ENCODE data around the gene URGCP. TPM values are rescaled to one million over a fixed set of nuclear protein-coding genes. Genes with fewer than 3 reads are reported as not detected.
A peak's percentile ranks its signal among the peaks of the same experiment; 100 is the strongest.

Gene URGCP
- total RNA-seq, 2 donors from 2014 or later = 22.0 to 23.3 TPM

DNA sequence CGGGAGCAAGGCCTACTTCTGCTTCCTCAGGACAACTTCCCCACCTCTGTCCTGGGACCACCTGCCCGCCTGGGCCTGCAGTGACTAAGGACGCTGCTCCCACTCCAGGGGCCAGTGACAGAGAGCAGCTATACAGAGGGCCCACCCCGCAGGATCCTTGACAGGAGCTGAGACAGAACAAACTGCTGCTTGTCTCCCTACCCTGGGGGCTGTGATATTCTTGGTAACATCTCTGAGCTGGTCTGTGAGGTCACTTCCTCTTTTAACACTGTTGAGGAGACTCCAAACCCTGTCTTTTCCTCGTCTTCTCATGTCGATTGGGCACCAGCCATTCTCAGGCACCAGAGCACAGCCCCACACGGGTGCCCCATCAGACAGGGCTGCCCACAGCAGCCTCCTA lies 30.2 kb downstream of the URGCP start:
- no peak for ATAC-seq

DNA sequence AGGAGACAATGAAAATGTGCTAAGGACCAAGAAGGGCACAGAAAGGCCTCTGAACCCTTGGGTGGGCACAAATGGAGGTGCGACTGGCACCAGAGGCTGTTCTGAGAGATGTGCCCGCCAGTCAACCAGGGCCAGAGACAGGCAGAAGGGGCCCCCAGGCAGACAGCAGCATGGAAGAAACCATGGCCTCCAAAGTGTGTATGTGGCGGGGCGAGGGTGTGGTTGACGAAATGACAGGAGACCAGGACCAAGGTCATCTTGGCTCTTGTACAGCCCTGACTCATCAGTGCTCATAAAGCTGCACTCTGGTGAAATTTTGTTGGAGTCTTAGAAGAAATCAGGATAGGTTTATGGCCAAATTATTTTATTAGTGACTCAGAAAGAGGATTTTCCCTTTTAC lies 33.1 kb downstream of the URGCP start:
- ATAC-seq (no peak), DNase-seq (no peak)
- peaks cover 7% of the 10 kb centered on the region for H3K36me3 Mint-ChIP-seq (ENCODE audit: low read depth)
- no peaks in the 10 kb centered on the region for H3K9me3 ChIP-seq (ENCODE audit: control insufficient read depth, low read length, poor library complexity, severe bottlenecking)
- H3K27me3 Mint-ChIP-seq = no peaks in the 10 kb centered on the region
- H3K4me1 Mint-ChIP-seq = peaks cover 9% of the 10 kb centered on the region
- no peak overlapping the region for H3K4me3 Mint-ChIP-seq
- no peak overlapping the region for H3K27ac Mint-ChIP-seq

More for the DNA sequence above, 30.2 kb downstream of the URGCP start:
- Mint-ChIP-seq H3K4me3 (no peak overlapping the region), H3K27me3 (no peaks in the 10 kb centered on the region), H3K36me3 (ENCODE audit: low read depth) (peaks cover 10% of the 10 kb centered on the region), H3K4me1 (no peaks in the 10 kb centered on the region), H3K27ac (no peak overlapping the region)
- no peak for DNase-seq
- no peaks in the 10 kb centered on the region for H3K9me3 ChIP-seq (ENCODE audit: control insufficient read depth, low read length, poor library complexity, severe bottlenecking)

DNA sequence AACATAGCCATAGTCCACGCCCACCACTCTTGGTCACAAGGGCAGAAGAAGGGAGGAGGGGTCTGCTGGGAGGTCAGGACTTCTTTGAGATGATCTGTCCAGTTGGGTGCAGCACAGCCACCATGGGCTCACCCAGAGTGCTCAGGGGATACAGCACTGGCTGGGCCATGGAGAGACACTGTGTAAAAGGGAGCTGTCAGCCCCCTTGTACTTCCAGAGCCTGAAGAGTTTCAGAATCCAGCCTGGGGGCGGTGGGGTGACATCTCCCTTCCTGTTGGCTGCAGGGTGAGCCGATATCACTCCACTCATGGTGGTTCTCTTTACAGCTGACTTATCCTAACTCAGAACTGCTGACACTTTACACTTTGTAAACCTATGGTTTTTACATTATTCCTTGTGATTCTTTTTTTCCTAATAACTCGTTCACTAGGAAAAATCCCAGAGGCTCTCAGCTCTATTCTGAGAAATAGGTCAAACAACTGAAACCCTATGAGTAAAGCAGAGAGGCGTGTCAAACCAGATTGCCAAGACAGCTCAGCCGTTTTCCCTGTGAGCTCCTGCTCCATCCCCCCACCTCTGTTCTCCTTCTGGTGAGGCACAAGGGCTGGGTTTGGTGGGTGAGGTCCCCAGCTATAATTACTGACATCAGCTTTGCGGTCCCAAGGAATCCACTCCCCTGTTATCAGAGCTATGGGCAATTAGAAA lies 33.8 kb downstream of the URGCP start:
- H3K4me1 Mint-ChIP-seq = peaks cover 13% of the 10 kb centered on the region
- ATAC-seq (no peak), DNase-seq (no peak)
- H3K4me3 Mint-ChIP-seq = no peak overlapping the region
- H3K27me3 Mint-ChIP-seq = no peaks in the 10 kb centered on the region
- peaks cover 7% of the 10 kb centered on the region for H3K36me3 Mint-ChIP-seq (ENCODE audit: low read depth)
- no peak overlapping the region for H3K27ac Mint-ChIP-seq
- no peaks in the 10 kb centered on the region for H3K9me3 ChIP-seq (ENCODE audit: control insufficient read depth, low read length, poor library complexity, severe bottlenecking)

DNA sequence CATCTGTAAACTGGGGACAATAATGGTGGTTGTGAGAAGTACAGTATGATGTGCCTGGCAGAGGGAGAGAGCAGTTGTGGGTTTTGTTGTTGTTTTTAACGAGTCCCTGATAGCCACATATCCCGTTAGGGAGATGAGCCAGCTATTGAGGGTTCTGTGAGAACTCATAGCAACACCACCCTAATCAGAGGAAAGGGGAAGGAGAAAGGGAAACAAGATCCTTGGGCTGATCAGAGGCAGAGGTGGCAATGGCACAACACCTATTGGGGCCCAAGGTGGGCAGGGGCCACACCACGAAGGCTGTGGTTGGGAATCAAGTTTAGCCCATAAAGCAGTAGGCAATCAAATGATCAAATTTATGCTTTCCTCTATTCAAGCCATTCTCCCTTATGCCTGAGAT lies 35.3 kb downstream of the URGCP start:
- DNase-seq = no peak
- H3K4me3 Mint-ChIP-seq = no peak overlapping the region
- no peaks in the 10 kb centered on the region for H3K9me3 ChIP-seq (ENCODE audit: control insufficient read depth, low read length, poor library complexity, severe bottlenecking)
- no peak for ATAC-seq
- H3K4me1 Mint-ChIP-seq = peaks cover 13% of the 10 kb centered on the region
- no peaks in the 10 kb centered on the region for H3K27me3 Mint-ChIP-seq
- peak overlapping the region; percentile 59 for H3K27ac Mint-ChIP-seq
- H3K36me3 Mint-ChIP-seq (ENCODE audit: low read depth) = peaks cover 3% of the 10 kb centered on the region

DNA sequence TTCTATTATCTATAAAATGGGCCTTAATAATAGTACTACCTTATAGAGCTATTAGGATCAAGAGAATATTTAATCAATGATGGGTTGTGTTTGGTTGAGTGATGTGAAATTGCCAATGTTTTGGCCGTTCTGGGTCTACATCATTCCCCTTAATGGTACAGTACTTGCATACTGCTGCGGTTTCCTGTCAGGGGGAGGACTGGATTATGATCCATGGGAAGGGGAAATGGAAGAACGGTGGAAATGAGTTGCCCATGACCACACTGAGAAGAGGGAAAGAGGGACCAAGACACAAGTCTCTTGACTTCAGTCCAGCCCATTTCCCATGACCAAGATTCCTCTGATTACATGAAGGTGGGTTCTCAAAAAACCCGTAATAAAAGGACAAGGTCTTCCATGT lies 36.1 kb downstream of the URGCP start:
- H3K9me3 ChIP-seq (ENCODE audit: control insufficient read depth, low read length, poor library complexity, severe bottlenecking) = no peaks in the 10 kb centered on the region
- Mint-ChIP-seq H3K27ac (no peak overlapping the region), H3K4me3 (peak overlapping the region; percentile 91), H3K36me3 (ENCODE audit: low read depth) (peaks cover 4% of the 10 kb centered on the region), H3K4me1 (peaks cover 13% of the 10 kb centered on the region), H3K27me3 (no peaks in the 10 kb centered on the region)
- ATAC-seq = no peak
- DNase-seq = no peak

DNA sequence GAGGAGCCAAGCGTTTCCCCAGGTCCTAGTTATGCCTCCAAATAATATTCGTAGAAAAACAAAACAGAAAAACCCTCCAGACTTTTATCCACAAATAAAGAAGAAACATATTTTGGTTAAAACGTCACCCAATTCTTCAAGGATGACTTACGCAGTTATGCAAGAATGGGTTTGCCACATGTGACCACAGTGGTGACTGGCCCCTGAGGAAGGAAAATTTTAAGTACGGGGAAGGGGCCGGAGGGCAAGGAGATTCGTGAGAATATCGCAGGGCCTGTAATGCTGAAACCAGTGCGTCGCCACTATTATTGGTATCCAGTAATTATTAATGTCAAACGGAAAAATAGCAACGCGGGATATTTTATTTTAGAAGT lies 36.5 kb downstream of the URGCP start:
- H3K27ac Mint-ChIP-seq = peak overlapping the region; percentile 94
- H3K4me3 Mint-ChIP-seq = peak overlapping the region; percentile 91
- H3K27me3 Mint-ChIP-seq = no peaks in the 10 kb centered on the region
- ATAC-seq (peak; percentile 1), DNase-seq (no peak)
- H3K4me1 Mint-ChIP-seq = peaks cover 13% of the 10 kb centered on the region
- peaks cover 5% of the 10 kb centered on the region for H3K36me3 Mint-ChIP-seq (ENCODE audit: low read depth)
- no peaks in the 10 kb centered on the region for H3K9me3 ChIP-seq (ENCODE audit: control insufficient read depth, low read length, poor library complexity, severe bottlenecking)

DNA sequence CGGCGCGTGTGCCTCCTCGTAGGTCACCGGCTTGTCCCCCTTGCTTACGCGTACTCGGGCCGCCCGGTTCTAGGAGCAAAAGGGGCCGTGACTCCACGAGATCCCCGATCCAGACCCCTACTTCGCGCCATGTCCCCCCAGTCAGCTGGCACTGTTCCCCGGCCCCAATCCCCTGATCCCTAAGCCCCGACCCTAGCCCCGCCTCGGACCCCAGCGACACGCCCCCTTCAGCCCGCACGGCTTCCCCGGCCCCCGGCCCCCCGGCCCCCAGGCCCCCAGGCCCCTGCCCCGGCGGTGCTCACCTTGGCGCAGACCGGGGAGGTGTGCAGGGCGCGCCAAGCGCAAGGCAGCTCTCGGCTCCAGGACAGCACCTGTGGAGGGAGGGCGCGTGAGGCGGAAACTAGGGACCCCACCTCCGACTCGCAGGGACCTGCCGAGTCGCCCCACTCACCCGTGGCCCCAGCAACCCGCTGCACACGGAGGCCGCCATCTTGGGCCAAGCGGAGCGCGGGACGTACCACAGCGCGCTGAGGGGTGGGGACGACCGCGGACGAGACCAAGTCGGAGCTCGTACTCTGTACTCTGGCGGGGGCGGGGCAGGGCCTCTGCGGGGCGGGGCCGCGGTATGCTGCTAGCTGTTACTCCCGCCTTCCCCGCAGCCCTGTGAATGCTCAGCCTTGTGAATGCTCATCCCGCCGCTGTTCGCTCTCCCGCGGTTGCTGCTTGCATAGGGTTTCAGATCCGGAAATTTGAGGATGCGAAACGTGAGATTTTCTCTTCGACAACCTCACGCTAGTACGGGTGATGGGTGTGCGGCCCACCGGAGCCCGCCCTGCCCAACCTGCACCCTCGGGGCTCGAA lies 37.2 kb downstream of the URGCP start, which contains the start of gene MRPS24:
TSS of gene MRPS24 (minus strand) at position 512 of the 861 bp plus-strand sequence. CDS start at position 490, 22 bp downstream.
- ATAC-seq = peak; percentile 100
- no peaks in the 10 kb centered on the region for H3K9me3 ChIP-seq (ENCODE audit: control insufficient read depth, low read length, poor library complexity, severe bottlenecking)
- Mint-ChIP-seq H3K4me3 (peak within 1 kb of the TSS; percentile 91), H3K27ac (peak within 1 kb of the TSS; percentile 94), H3K27me3 (no peaks in the 10 kb centered on the region), H3K4me1 (peaks cover 13% of the 10 kb centered on the region), H3K36me3 (ENCODE audit: low read depth) (peaks cover 6% of the 10 kb centered on the region)
- DNase-seq = peak; percentile 90 to 95 (median 95)

DNA sequence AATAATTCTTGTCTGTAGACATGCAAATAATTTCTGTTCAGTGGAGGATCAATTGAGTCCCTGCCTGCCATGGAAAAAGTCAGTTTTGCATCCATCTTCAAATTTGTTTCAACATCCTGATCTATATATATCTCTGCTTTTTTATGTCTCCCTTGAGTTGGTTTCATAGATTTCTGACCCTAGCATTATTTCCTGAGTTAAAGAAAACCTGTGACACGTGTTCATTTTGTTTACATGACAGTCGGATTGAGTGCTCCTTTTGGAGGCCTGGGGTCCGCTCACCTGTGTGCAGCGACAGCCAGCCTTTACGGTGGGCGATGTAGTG lies 37.8 kb downstream of the URGCP start:
- Mint-ChIP-seq H3K4me3 (peak overlapping the region; percentile 91), H3K27ac (peak overlapping the region; percentile 94), H3K27me3 (no peaks in the 10 kb centered on the region), H3K4me1 (peaks cover 13% of the 10 kb centered on the region), H3K36me3 (ENCODE audit: low read depth) (peaks cover 7% of the 10 kb centered on the region)
- no peak for DNase-seq
- no peaks in the 10 kb centered on the region for H3K9me3 ChIP-seq (ENCODE audit: control insufficient read depth, low read length, poor library complexity, severe bottlenecking)
- no peak for ATAC-seq

DNA sequence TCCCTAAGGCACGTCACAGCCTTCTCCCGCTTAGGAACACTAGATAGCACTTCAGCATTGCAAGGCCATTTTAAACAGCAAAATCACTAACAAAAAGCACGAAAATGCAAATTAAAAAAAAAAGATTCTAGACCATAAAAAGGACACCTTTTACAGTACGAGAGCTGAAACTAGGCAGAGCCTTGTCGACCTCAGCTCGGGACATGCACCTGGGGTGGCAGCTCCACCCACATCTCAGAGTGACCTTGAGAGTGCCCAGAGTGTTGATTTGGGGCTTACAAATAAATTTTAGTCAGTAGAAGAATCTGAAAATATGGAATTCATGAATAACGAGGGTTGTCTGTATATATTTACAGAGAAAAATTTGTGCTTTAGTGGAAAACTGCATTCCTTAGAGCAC lies 38.2 kb downstream of the URGCP start:
- Mint-ChIP-seq H3K36me3 (ENCODE audit: low read depth) (peaks cover 7% of the 10 kb centered on the region), H3K4me3 (peak overlapping the region; percentile 91), H3K27ac (peak overlapping the region; percentile 94), H3K4me1 (peaks cover 13% of the 10 kb centered on the region), H3K27me3 (no peaks in the 10 kb centered on the region)
- H3K9me3 ChIP-seq (ENCODE audit: control insufficient read depth, low read length, poor library complexity, severe bottlenecking) = no peaks in the 10 kb centered on the region
- DNase-seq = no peak
- no peak for ATAC-seq

DNA sequence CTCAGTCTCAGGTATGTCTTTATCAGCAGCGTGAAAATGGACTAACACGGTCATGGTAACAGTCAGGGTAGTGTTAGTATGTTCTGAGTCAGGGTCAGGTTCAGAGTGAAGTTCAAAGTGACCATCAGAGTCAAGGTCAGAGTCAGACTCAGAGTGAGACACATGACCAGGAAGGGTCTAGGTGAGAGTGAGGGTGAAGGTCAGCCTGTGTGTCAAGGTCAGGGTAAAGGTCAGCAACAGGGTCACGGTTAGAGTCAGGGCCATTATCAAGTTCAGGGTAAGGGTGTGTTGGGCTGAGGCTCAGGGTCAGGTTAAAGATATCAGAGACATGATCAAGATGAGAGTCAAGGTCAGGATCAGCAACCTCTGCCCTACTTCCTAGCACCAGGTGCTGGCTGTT lies 41.1 kb downstream of the URGCP start:
- Mint-ChIP-seq H3K36me3 (ENCODE audit: low read depth) (peaks cover 7% of the 10 kb centered on the region), H3K27me3 (no peaks in the 10 kb centered on the region), H3K4me1 (peaks cover 13% of the 10 kb centered on the region), H3K27ac (no peak overlapping the region), H3K4me3 (no peak overlapping the region)
- ATAC-seq (no peak), DNase-seq (no peak)
- H3K9me3 ChIP-seq (ENCODE audit: control insufficient read depth, low read length, poor library complexity, severe bottlenecking) = no peaks in the 10 kb centered on the region

DNA sequence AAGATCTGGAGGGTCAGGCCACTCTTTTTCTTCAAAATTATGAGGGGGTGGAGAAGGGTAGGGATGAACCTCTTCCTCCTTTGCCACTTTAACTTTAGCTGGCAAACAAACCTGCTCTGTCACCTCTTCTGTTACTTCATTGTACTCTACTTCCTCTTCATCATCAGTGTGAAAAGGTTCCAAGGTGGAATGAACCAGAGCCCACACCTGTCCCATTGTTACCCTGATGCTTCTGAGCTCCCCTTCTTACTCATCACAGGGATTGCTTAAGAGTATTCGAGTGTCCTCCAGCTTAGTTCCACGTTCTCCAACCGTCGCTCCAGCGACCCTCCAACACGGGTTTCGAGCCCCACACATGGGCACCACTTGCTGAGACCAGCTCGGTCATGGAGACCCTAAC lies 42.3 kb downstream of the URGCP start:
- no peaks in the 10 kb centered on the region for H3K27me3 Mint-ChIP-seq
- peaks cover 7% of the 10 kb centered on the region for H3K36me3 Mint-ChIP-seq (ENCODE audit: low read depth)
- H3K4me3 Mint-ChIP-seq = no peak overlapping the region
- no peak for DNase-seq
- ATAC-seq = no peak
- H3K4me1 Mint-ChIP-seq = peaks cover 8% of the 10 kb centered on the region
- H3K27ac Mint-ChIP-seq = no peak overlapping the region
- no peaks in the 10 kb centered on the region for H3K9me3 ChIP-seq (ENCODE audit: control insufficient read depth, low read length, poor library complexity, severe bottlenecking)

DNA sequence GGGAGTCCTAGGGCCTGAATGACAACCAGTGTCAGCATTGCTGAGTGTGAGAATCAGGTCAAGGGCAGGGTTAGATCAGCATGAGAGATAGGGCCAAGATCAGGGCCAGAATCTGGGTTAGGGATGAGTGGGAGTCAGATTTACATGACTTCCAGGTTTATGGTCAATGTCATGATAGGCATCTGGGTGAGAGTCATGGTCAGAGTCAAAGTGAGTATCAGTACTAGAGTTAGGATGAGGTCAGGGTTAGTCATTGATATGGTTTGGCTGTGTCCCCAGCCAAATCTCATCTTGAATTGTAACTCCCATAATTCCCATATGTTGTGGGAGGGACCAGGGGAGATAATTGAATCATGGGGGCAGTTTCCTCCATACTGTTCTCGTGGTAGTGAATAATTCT lies 49.4 kb downstream of the URGCP start:
- no peaks in the 10 kb centered on the region for H3K9me3 ChIP-seq (ENCODE audit: control insufficient read depth, low read length, poor library complexity, severe bottlenecking)
- Mint-ChIP-seq H3K27ac (no peak overlapping the region), H3K4me1 (no peaks in the 10 kb centered on the region)

DNA sequence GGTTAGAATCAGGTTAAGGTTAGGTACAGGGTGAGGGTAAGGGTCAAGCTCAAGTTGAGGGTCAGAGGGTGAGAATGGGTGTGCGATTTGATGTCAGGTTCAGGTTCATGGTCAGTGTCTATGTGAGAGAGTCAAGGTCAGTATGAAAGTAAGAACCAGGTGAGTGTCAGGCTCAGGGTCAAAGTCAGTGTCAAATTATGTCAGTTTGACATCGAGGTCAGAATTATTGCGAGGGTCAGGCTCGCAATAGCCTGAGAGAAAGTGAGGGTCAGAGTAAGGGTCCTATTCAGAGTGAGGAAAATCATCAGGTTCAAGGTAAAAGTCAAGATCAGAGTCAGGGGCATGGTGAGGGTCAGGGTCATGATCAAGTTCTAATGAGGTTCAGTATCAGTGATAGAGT lies 50.1 kb downstream of the URGCP start:
- ATAC-seq (no peak), DNase-seq (no peak)
- no peak overlapping the region for H3K27ac Mint-ChIP-seq
- H3K9me3 ChIP-seq (ENCODE audit: control insufficient read depth, low read length, poor library complexity, severe bottlenecking) = no peaks in the 10 kb centered on the region
- no peak overlapping the region for H3K4me3 Mint-ChIP-seq
- H3K36me3 Mint-ChIP-seq (ENCODE audit: low read depth) = no peaks in the 10 kb centered on the region
- peaks cover 4% of the 10 kb centered on the region for H3K27me3 Mint-ChIP-seq
- no peaks in the 10 kb centered on the region for H3K4me1 Mint-ChIP-seq

More for the DNA sequence above, 49.4 kb downstream of the URGCP start:
- H3K4me3 Mint-ChIP-seq = no peak overlapping the region
- ATAC-seq (no peak), DNase-seq (no peak)
- peaks cover 4% of the 10 kb centered on the region for H3K27me3 Mint-ChIP-seq
- no peaks in the 10 kb centered on the region for H3K36me3 Mint-ChIP-seq (ENCODE audit: low read depth)
